Left cardiac atrium (tissue), 4 donors: ENCODE data around the gene IQCM. TPM values are rescaled to one million over a fixed set of nuclear protein-coding genes. Genes with fewer than 3 reads are reported as not detected.

ENCODE experiments used
- ATAC-seq, 2 donors: fragments of 200-7000 bp; cut with Tn5 transposase; one replicate each; pipeline ENCODE4 v1.9.1; 2020; ENCODE audit warnings: mild to moderate bottlenecking in 2 of 2, moderate library complexity in 2 of 2
- DNase-seq: peaks from one replicate; pipeline ENCODE4 v3.0.0-alpha.2; 2020
- intact Hi-C, 2 donors: fragments of 100-400 bp; cut with DNase I; formaldehyde crosslinking; loops; one replicate each; pipeline versions ENCODE4 v1.14.1 to v1.15.1; 2022 to 2023
- total RNA-seq, 2 donors: library from RNA; stranded (reverse); fragmentation: NEBNext Ultra II Directional; extraction: Animal tissue kit (Norgen Biotek cat#: 25700); gene quantifications; one replicate each; pipeline ENCODE4 v1.2.1, GENCODE V29; 2021
- donor health status: DM: no; HTN: yes; CAD: no.
- donor health status: DM: no; HTN: yes; CAD: no; lungs with severe emphysema.
- donor health status: DM: yes; HTN: yes; CAD: no.
- donor health status: Dilated cardiomyopathy.

IQCM gene
- total RNA-seq, 2 donors from 2014 or later, result not detected

GRCh38 chr4:149631629-149632028, 184.0 kb downstream of the IQCM start:
- DNase-seq (no peak), ATAC-seq (no peak)
- intact Hi-C loops, result no loop called here

- DNase-seq (no peak), ATAC-seq (no peak)
- intact Hi-C loops, result no loop called here
Observed at GRCh38 chr4:149630064-149630463, 185.6 kb downstream of the IQCM start.

- intact Hi-C loops, result no loop called here
- ATAC-seq, result no peak
Observed at GRCh38 chr4:149605601-149606378, 209.9 kb downstream of the IQCM start.

GRCh38 chr4:149604827-149605226, 210.8 kb downstream of the IQCM start:
- ATAC-seq (no peak), DNase-seq (no peak)
- intact Hi-C loops, result no loop called here

More at GRCh38 chr4:149605601-149606378, 209.9 kb downstream of the IQCM start:
- DNase-seq, result no peak

GRCh38 chr4:149595500-149595899, 220.1 kb downstream of the IQCM start:
- DNase-seq, result no peak
- intact Hi-C loops, result no loop called here
- ATAC-seq, result no peak

- intact Hi-C loops, result no loop called here
- ATAC-seq (no peak), DNase-seq (no peak)
Observed at GRCh38 chr4:149589826-149590225, 225.8 kb downstream of the IQCM start.

GRCh38 chr4:149584722-149585121, 230.9 kb downstream of the IQCM start:
- no peak for DNase-seq
- ATAC-seq, result no peak
- intact Hi-C loops, result no loop called here

- intact Hi-C loops, result no loop called here
- ATAC-seq (no peak), DNase-seq (no peak)
Observed at GRCh38 chr4:149574971-149575370, 240.7 kb downstream of the IQCM start.

GRCh38 chr4:149572716-149573115, 242.9 kb downstream of the IQCM start:
- no peak for ATAC-seq
- intact Hi-C loops, result no loop called here
- no peak for DNase-seq

- ATAC-seq, result no peak
- intact Hi-C loops, result no loop called here
- DNase-seq, result no peak
Observed at GRCh38 chr4:149555799-149556198, 259.8 kb downstream of the IQCM start.

- DNase-seq (no peak), ATAC-seq (no peak)
- intact Hi-C loops, result no loop called here
Observed at GRCh38 chr4:149555146-149555545, 260.5 kb downstream of the IQCM start.

GRCh38 chr4:149553959-149554520, 261.6 kb downstream of the IQCM start:
- ATAC-seq (no peak), DNase-seq (no peak)
- intact Hi-C loops, result no loop called here

GRCh38 chr4:149552601-149553000, 263.0 kb downstream of the IQCM start:
- ATAC-seq (no peak), DNase-seq (no peak)
- intact Hi-C loops, result no loop called here

- no peak for DNase-seq
- intact Hi-C loops, result loop anchor here in 1 of 2 donors (10.0 kb wide), 1 partner anchor 175 kb away; no protein-coding TSS in a partner anchor
- no peak for ATAC-seq
Observed at GRCh38 chr4:149549911-149550310, 265.7 kb downstream of the IQCM start.

- intact Hi-C loops, result no loop called here
- no peak for ATAC-seq
Observed at GRCh38 chr4:149534779-149535178, 280.9 kb downstream of the IQCM start.

GRCh38 chr4:149531861-149532260, 283.8 kb downstream of the IQCM start:
- DNase-seq (no peak), ATAC-seq (no peak)
- intact Hi-C loops, result no loop called here

More at GRCh38 chr4:149534779-149535178, 280.9 kb downstream of the IQCM start:
- DNase-seq, result no peak

- ATAC-seq (no peak), DNase-seq (no peak)
- intact Hi-C loops, result no loop called here
Observed at GRCh38 chr4:149523039-149523438, 292.6 kb downstream of the IQCM start.

GRCh38 chr4:149521611-149522425, 293.8 kb downstream of the IQCM start:
- intact Hi-C loops, result no loop called here
- DNase-seq, result no peak
- ATAC-seq, result no peak

- ATAC-seq (no peak), DNase-seq (no peak)
- intact Hi-C loops, result no loop called here
Observed at GRCh38 chr4:149518471-149518870, 297.2 kb downstream of the IQCM start.

- ATAC-seq, result no peak
- intact Hi-C loops, result no loop called here
- DNase-seq, result no peak
Observed at GRCh38 chr4:149513081-149513480, 302.6 kb downstream of the IQCM start.
